ENCODE measurements around the gene ISX. TPM values are rescaled to one million over a fixed set of nuclear protein-coding genes. Genes with fewer than 3 reads are reported as not detected.

The ISX gene
- polyA plus RNA-seq, 1 donor from 2014 or later, result not detected

GRCh38 chr22:35089139-35089538 lies 23.2 kb downstream of the ISX start:
- Histone ChIP-seq H3K4me3 (ENCODE audit: low read length) (no peak overlapping the region), H3K4me2 (ENCODE audit: low read length) (no peak overlapping the region), H3K79me2 (replicated peaks; ENCODE audit: insufficient read depth, low read length) (no peaks in the 10 kb centered on the region), H2AFZ (ENCODE audit: low read depth, low read length) (no peak overlapping the region), H3F3A (ENCODE audit: insufficient read depth, low read length, poor library complexity, severe bottlenecking) (no peaks in the 10 kb centered on the region), H3K27ac (ENCODE audit: low read length) (no peak overlapping the region), H3K9me2 (ENCODE audit: insufficient read depth, low read length) (no peaks in the 10 kb centered on the region), H3K9me3 (ENCODE audit: low read length) (no peaks in the 10 kb centered on the region), H3K9ac (ENCODE audit: low read length) (no peak overlapping the region), H4K20me1 (ENCODE audit: insufficient read depth) (no peaks in the 10 kb centered on the region), H3K27me3 (ENCODE audit: insufficient read depth, low read depth, low read length) (no peaks in the 10 kb centered on the region), H3K36me3 (ENCODE audit: insufficient read depth, low read length) (no peaks in the 10 kb centered on the region)
- no peak for TF ChIP-seq CTCF (IDR thresholded peaks at IDR 0.05; ENCODE audit: poor library complexity, severe bottlenecking)
- TF ChIP-seq EP300 (conservative IDR thresholded peaks at IDR 0.05; ENCODE audit: poor library complexity, severe bottlenecking), result no peak

- Histone ChIP-seq H2AFZ (ENCODE audit: low read depth, low read length) (no peak overlapping the region), H3K36me3 (ENCODE audit: insufficient read depth, low read length) (no peaks in the 10 kb centered on the region), H3K4me3 (ENCODE audit: low read length) (no peak overlapping the region), H4K20me1 (ENCODE audit: insufficient read depth) (no peaks in the 10 kb centered on the region), H3K27ac (ENCODE audit: low read length) (no peak overlapping the region), H3K9me3 (ENCODE audit: low read length) (no peaks in the 10 kb centered on the region), H3F3A (ENCODE audit: insufficient read depth, low read length, poor library complexity, severe bottlenecking) (no peaks in the 10 kb centered on the region), H3K4me2 (ENCODE audit: low read length) (no peak overlapping the region), H3K79me2 (replicated peaks; ENCODE audit: insufficient read depth, low read length) (no peaks in the 10 kb centered on the region), H3K9me2 (ENCODE audit: insufficient read depth, low read length) (no peaks in the 10 kb centered on the region), H3K9ac (ENCODE audit: low read length) (no peak overlapping the region), H3K27me3 (ENCODE audit: insufficient read depth, low read depth, low read length) (no peaks in the 10 kb centered on the region)
- TF ChIP-seq CTCF (IDR thresholded peaks at IDR 0.05; ENCODE audit: poor library complexity, severe bottlenecking), result no peak
- no peak for TF ChIP-seq MXI1 (conservative IDR thresholded peaks at IDR 0.05; ENCODE audit: poor library complexity, severe bottlenecking)
- no peak for TF ChIP-seq REST (IDR thresholded peaks at IDR 0.05; ENCODE audit: borderline replicate concordance)
- TF ChIP-seq EZH2 (IDR thresholded peaks at IDR 0.05; ENCODE audit: borderline replicate concordance, insufficient read depth, low read length, poor library complexity, severe bottlenecking), result no peak
- TF ChIP-seq EP300 (conservative IDR thresholded peaks at IDR 0.05; ENCODE audit: poor library complexity, severe bottlenecking), result no peak
- TF ChIP-seq POLR2AphosphoS5 (IDR thresholded peaks at IDR 0.05), result no peak
- TF ChIP-seq RAD21 (conservative IDR thresholded peaks at IDR 0.05), result no peak
- TF ChIP-seq TAF1 (IDR thresholded peaks at IDR 0.05; ENCODE audit: low read depth), result no peak
- no peak for TF ChIP-seq SMC3 (conservative IDR thresholded peaks at IDR 0.05; ENCODE audit: poor library complexity)
Measured at GRCh38 chr22:35092406-35092805, 26.4 kb downstream of the ISX start.
